MM.1S (cell line): ENCODE data around the gene CXorf58.

Source experiments
- EZH2 ChIP-seq: fragments of 300-600 bp; sonication (generic); optimal IDR thresholded peaks from 2 replicates; pipeline ENCODE3; 2017; ENCODE audit warnings: low read depth, mild to moderate bottlenecking, antibody characterized with exemption, low read length, mixed read lengths
- EZH2phosphoT487 ChIP-seq: fragments of 300-600 bp; sonication (generic); IDR thresholded peaks from 2 replicates; pipeline ENCODE4 v1.6.1; 2018; ENCODE audit warnings: antibody characterized with exemption, low read length
- TF ChIP-seq, protein P1 (sequence below): fragments of 300-600 bp; sonication (generic); IDR thresholded peaks from 2 replicates; pipeline ENCODE4 v1.5.1; 2016; ENCODE audit warnings: antibody characterized with exemption, low read length, mixed read lengths

DNA sequence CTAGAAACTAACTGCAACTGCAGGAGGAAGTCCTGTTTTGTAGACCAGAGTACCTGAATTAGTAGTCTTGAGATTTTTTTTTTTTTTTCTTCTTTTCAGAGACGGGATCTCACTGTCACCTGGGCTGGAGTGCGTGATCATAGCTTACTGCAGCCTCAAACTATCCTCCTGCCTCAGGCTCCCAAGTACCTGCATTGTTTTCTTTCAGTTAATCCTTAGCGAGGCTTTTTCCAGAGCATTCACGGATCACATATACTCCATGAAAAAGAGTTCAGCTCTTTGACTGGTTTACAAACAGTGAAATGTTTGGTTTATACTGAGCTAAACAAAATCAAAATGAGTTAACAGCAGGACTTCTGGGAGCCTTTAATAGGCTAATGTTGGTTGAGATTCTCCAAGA is 73.4 kb downstream of the CXorf58 start:
- TF ChIP-seq EZH2phosphoT487 (no peak), EZH2 (no peak)
- TF ChIP-seq, protein P1, sequence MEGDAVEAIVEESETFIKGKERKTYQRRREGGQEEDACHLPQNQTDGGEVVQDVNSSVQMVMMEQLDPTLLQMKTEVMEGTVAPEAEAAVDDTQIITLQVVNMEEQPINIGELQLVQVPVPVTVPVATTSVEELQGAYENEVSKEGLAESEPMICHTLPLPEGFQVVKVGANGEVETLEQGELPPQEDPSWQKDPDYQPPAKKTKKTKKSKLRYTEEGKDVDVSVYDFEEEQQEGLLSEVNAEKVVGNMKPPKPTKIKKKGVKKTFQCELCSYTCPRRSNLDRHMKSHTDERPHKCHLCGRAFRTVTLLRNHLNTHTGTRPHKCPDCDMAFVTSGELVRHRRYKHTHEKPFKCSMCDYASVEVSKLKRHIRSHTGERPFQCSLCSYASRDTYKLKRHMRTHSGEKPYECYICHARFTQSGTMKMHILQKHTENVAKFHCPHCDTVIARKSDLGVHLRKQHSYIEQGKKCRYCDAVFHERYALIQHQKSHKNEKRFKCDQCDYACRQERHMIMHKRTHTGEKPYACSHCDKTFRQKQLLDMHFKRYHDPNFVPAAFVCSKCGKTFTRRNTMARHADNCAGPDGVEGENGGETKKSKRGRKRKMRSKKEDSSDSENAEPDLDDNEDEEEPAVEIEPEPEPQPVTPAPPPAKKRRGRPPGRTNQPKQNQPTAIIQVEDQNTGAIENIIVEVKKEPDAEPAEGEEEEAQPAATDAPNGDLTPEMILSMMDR = no peak
